SK-N-SH (cell line): Measurements from ENCODE around the gene PRR23A.

Source experiments
- EZH2phosphoT487 ChIP-seq: fragments of 200-600 bp; sonication (generic); IDR thresholded peaks from 2 replicates; pipeline ENCODE4 v1.6.1; 2017; ENCODE audit warnings: low read depth, mixed run types, mild to moderate bottlenecking, antibody characterized with exemption, moderate library complexity, borderline replicate concordance
- JUND ChIP-seq: IDR thresholded peaks from 2 replicates; pipeline ENCODE4 v1.4.0; 2012
- POLR2AphosphoS5 ChIP-seq: IDR thresholded peaks from 2 replicates; pipeline ENCODE4 v1.6.1; 2012; ENCODE audit warnings: low read depth, low read length
- RAD21 ChIP-seq: IDR thresholded peaks from 2 replicates; pipeline ENCODE4 v1.6.1; 2012; ENCODE audit warnings: mild to moderate bottlenecking, low read length
- RFX5 ChIP-seq: IDR thresholded peaks from 2 replicates; pipeline ENCODE4 v1.6.1; 2012; ENCODE audit warnings: mild to moderate bottlenecking, improper control_type of control experiment, low read length
- TAF1 ChIP-seq: IDR thresholded peaks from 2 replicates; pipeline ENCODE4 v1.6.1; 2012; ENCODE audit warnings: low read depth, mild to moderate bottlenecking, low read length, moderate library complexity, borderline replicate concordance
- TCF12 ChIP-seq: IDR thresholded peaks from 2 replicates; pipeline ENCODE4 v1.4.0; 2012
- YY1 ChIP-seq: IDR thresholded peaks from 2 replicates; pipeline ENCODE4 v1.4.0; 2012; ENCODE audit warnings: low read depth, mild to moderate bottlenecking
- TF ChIP-seq, protein P1 (sequence below): IDR thresholded peaks from 2 replicates; pipeline ENCODE4 v1.6.1; 2012; ENCODE audit warnings: mild to moderate bottlenecking, low read depth, low read length, moderate library complexity
- TF ChIP-seq, protein P2 (sequence below): fragments of 200-600 bp; sonication (generic); IDR thresholded peaks from 2 replicates; pipeline ENCODE4 v1.6.1; 2017; ENCODE audit warnings: antibody characterized with exemption, mild to moderate bottlenecking, moderate library complexity
- TF ChIP-seq, protein P3 (sequence below): IDR thresholded peaks from 2 replicates; pipeline ENCODE4; 2012
- TF ChIP-seq, protein P4 (sequence below): fragments of 150-350 bp; IDR thresholded peaks from 2 replicates; pipeline ENCODE4 v1.6.1; 2017; ENCODE audit warnings: antibody characterized with exemption, low read length, low read depth, borderline replicate concordance
- TF ChIP-seq, protein P5 (sequence below): IDR thresholded peaks from 2 replicates; pipeline ENCODE4 v1.4.0; 2012; ENCODE audit warnings: low read depth, borderline replicate concordance

DNA sequence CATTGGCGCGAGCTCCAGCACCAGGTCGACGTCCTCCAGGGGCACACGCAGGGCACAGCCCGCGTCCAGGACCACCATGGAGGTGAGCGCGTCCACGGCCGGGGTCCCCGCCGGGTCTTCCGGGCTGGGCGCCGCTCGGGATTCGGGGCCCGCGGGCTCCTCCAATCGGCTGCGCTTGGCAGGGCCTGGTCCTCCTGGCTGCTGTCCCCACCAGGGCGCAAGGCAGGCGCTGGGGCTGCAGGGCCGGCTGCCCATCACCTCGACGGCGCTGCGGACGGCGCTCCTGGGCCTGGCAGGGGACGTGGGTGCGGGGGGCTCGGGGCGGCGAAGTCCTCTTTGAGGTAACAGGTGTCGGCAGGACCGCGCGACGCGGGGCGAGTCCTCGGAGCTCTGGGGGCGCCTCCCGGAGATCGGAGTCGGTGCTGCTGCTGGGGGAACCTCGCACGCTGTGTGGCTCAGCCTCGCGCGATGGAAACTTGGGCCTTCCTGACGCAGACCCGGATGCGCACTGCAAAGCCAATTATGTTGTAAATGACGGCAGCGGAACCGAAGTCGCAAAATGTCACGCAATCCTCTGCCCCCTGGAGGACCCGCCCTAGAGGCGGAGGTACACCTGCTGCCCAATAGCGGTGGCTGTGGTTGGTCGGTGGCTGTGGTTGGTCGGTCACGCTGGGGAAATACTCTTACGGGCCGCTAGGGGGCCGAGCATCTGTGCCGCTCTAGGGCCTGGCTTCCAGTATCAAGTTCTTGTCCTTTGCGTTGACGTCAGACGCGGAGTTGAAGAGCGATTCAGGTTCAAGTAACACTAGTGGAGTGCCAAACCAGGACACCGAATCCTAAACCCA, 38.5 kb upstream of the PRR23A start, which contains the start of gene PRR23C:
- TF ChIP-seq, protein P1, sequence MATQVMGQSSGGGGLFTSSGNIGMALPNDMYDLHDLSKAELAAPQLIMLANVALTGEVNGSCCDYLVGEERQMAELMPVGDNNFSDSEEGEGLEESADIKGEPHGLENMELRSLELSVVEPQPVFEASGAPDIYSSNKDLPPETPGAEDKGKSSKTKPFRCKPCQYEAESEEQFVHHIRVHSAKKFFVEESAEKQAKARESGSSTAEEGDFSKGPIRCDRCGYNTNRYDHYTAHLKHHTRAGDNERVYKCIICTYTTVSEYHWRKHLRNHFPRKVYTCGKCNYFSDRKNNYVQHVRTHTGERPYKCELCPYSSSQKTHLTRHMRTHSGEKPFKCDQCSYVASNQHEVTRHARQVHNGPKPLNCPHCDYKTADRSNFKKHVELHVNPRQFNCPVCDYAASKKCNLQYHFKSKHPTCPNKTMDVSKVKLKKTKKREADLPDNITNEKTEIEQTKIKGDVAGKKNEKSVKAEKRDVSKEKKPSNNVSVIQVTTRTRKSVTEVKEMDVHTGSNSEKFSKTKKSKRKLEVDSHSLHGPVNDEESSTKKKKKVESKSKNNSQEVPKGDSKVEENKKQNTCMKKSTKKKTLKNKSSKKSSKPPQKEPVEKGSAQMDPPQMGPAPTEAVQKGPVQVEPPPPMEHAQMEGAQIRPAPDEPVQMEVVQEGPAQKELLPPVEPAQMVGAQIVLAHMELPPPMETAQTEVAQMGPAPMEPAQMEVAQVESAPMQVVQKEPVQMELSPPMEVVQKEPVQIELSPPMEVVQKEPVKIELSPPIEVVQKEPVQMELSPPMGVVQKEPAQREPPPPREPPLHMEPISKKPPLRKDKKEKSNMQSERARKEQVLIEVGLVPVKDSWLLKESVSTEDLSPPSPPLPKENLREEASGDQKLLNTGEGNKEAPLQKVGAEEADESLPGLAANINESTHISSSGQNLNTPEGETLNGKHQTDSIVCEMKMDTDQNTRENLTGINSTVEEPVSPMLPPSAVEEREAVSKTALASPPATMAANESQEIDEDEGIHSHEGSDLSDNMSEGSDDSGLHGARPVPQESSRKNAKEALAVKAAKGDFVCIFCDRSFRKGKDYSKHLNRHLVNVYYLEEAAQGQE: no peak
- TF ChIP-seq TCF12 (no peak), YY1 (no peak), EZH2phosphoT487 (no peak), RAD21 (no peak), JUND (no peak), RFX5 (no peak), POLR2AphosphoS5 (no peak), TAF1 (no peak)
- TF ChIP-seq, protein P2, sequence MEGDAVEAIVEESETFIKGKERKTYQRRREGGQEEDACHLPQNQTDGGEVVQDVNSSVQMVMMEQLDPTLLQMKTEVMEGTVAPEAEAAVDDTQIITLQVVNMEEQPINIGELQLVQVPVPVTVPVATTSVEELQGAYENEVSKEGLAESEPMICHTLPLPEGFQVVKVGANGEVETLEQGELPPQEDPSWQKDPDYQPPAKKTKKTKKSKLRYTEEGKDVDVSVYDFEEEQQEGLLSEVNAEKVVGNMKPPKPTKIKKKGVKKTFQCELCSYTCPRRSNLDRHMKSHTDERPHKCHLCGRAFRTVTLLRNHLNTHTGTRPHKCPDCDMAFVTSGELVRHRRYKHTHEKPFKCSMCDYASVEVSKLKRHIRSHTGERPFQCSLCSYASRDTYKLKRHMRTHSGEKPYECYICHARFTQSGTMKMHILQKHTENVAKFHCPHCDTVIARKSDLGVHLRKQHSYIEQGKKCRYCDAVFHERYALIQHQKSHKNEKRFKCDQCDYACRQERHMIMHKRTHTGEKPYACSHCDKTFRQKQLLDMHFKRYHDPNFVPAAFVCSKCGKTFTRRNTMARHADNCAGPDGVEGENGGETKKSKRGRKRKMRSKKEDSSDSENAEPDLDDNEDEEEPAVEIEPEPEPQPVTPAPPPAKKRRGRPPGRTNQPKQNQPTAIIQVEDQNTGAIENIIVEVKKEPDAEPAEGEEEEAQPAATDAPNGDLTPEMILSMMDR: peak; percentile 23; the same call in 1 of the 2 replicates
- TF ChIP-seq, protein P3, sequence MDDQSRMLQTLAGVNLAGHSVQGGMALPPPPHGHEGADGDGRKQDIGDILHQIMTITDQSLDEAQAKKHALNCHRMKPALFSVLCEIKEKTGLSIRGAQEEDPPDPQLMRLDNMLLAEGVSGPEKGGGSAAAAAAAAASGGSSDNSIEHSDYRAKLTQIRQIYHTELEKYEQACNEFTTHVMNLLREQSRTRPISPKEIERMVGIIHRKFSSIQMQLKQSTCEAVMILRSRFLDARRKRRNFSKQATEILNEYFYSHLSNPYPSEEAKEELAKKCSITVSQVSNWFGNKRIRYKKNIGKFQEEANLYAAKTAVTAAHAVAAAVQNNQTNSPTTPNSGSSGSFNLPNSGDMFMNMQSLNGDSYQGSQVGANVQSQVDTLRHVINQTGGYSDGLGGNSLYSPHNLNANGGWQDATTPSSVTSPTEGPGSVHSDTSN: no peak
- TF ChIP-seq, protein P4, sequence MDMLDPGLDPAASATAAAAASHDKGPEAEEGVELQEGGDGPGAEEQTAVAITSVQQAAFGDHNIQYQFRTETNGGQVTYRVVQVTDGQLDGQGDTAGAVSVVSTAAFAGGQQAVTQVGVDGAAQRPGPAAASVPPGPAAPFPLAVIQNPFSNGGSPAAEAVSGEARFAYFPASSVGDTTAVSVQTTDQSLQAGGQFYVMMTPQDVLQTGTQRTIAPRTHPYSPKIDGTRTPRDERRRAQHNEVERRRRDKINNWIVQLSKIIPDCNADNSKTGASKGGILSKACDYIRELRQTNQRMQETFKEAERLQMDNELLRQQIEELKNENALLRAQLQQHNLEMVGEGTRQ: no peak
- TF ChIP-seq, protein P5, sequence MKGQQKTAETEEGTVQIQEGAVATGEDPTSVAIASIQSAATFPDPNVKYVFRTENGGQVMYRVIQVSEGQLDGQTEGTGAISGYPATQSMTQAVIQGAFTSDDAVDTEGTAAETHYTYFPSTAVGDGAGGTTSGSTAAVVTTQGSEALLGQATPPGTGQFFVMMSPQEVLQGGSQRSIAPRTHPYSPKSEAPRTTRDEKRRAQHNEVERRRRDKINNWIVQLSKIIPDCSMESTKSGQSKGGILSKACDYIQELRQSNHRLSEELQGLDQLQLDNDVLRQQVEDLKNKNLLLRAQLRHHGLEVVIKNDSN: no peak
